HepG2 (cell line): ENCODE data around the gene KLHL17. TPM values are rescaled to one million over a fixed set of nuclear protein-coding genes. Genes with fewer than 3 reads are reported as not detected.
A peak's percentile ranks its signal among the peaks of the same experiment; 100 is the strongest.

ENCODE experiments used
- ATAC-seq: fragments of 200-7000 bp; cut with Tn5 transposase; 3 replicates; pipeline ENCODE4 v1.9.1; 2020; ENCODE audit warnings: mild to moderate bottlenecking, moderate library complexity
- BruUV-seq: library from RNA; stranded (reverse); fragments of 400-500 nt; replicated peaks from 2 replicates; lab custom pipeline; 2021; lab: Mats Ljungman, UMichigan
- CTCF ChIA-PET: fragments of 300-600 bp; formaldehyde crosslinking; extraction: SDS; loops from one replicate; lab custom pipeline; 2021; ENCODE audit warnings: low total read pairs, inconsistent platforms, low intra/inter-chr PET ratio; lab: Yijun Ruan, JAX
- POLR2A ChIA-PET: fragments of 350-600 bp; sonication (Branson Sonifier 250); formaldehyde crosslinking; loops from one replicate; lab custom pipeline; 2020; ENCODE audit warnings: antibody characterized with exemption, inconsistent platforms; lab: Yijun Ruan, JAX
- DNase-seq: peaks from one replicate; pipeline ENCODE4 v3.0.0-alpha.2; 2015; ENCODE audit warnings: low spot score
- FAIRE-seq: peaks from 3 replicates; lab custom pipeline; 2011; peaks lifted over from hg19 to GRCh38; lab: Jason Lieb, UNC
- H2AFZ ChIP-seq: one replicate; pipeline ENCODE4 v1.6.1; 2011; ENCODE audit warnings: low read length, inconsistent platforms
- H3K27ac ChIP-seq: fragments of 300-600 bp; 3 replicates; pipeline ENCODE4 v1.8.0; 2011; ENCODE audit warnings: mixed run types, mild to moderate bottlenecking, mixed read lengths, low read length, inconsistent platforms; ENCODE audit not compliant: insufficient read depth; ENCODE audit errors: extremely low read length
- H3K27me3 ChIP-seq, 2 experiments: fragments of 200-600 bp in 1 of 2; 2 replicates in 1 of 2; 3 replicates in 1 of 2; pipeline versions ENCODE4 v1.6.0 to v1.8.0; 2011; ENCODE audit warnings: low read length in 2 of 2, mild to moderate bottlenecking in 2 of 2, moderate library complexity in 2 of 2, inconsistent platforms in 1 of 2; ENCODE audit not compliant: insufficient read depth in 2 of 2, control insufficient read depth in 1 of 2
- H3K36me3 ChIP-seq, 2 experiments: fragments of 200-600 bp in 1 of 2; replicated peaks in 1 of 2; 2 replicates in 1 of 2; 3 replicates in 1 of 2; pipeline versions ENCODE4 v1.5.1 to v1.8.0; 2011; ENCODE audit warnings: low read length in 2 of 2, inconsistent platforms in 1 of 2; ENCODE audit not compliant: insufficient read depth in 2 of 2, control insufficient read depth in 1 of 2
- H3K4me1 ChIP-seq: 2 replicates; pipeline ENCODE4 v1.5.1; 2012; ENCODE audit warnings: low read length, inconsistent platforms; ENCODE audit not compliant: insufficient read depth
- H3K4me2 ChIP-seq: 2 replicates; pipeline ENCODE4 v1.6.0; 2011; ENCODE audit warnings: low read depth, low read length, inconsistent platforms
- H3K4me3 ChIP-seq, 3 experiments: fragments of 200-600 bp in 1 of 3; sonication (generic), shearing (Covaris generic) in 1 of 3; replicated peaks in 1 of 3; 2 replicates each; pipeline ENCODE4 v1.5.1; 2011 to 2016; ENCODE audit warnings: low read length in 3 of 3, inconsistent platforms in 2 of 3, low read depth in 2 of 3, mild to moderate bottlenecking in 2 of 3, control low read depth in 1 of 3, mixed read lengths in 1 of 3; ENCODE audit not compliant: insufficient read depth in 1 of 3
- H3K79me2 ChIP-seq: one replicate; pipeline ENCODE4 v1.6.1; 2011; ENCODE audit warnings: low read length, inconsistent platforms; ENCODE audit not compliant: insufficient read depth
- H3K9ac ChIP-seq: 2 replicates; pipeline ENCODE4 v1.6.0; 2011; ENCODE audit warnings: mild to moderate bottlenecking, low read depth, low read length, inconsistent platforms; ENCODE audit not compliant: insufficient read depth
- H3K9me3 ChIP-seq: 2 replicates; pipeline ENCODE4 v1.5.1; 2012; ENCODE audit warnings: mild to moderate bottlenecking, low read length
- H4K20me1 ChIP-seq: 2 replicates; pipeline ENCODE4 v1.6.0; 2011; ENCODE audit warnings: inconsistent platforms, mild to moderate bottlenecking, low read length, moderate library complexity; ENCODE audit not compliant: insufficient read depth
- EZH2 ChIP-seq: conservative IDR thresholded peaks from 2 replicates; pipeline ENCODE4 v1.6.1; 2012; ENCODE audit warnings: mild to moderate bottlenecking, low read depth, low read length, moderate library complexity
- MTF2 ChIP-seq: sonication (generic); formaldehyde crosslinking; IDR thresholded peaks from 2 replicates; pipeline ENCODE4 v1.5.0; 2020; ENCODE audit warnings: missing genetic modification reagents, borderline replicate concordance
- U2AF1 ChIP-seq: fragments of 200-400 bp; formaldehyde crosslinking; optimal IDR thresholded peaks from 2 replicates; pipeline ENCODE3; 2017; ENCODE audit warnings: mild to moderate bottlenecking, low read depth, low read length
- ZBTB1 ChIP-seq: sonication (generic); formaldehyde crosslinking; IDR thresholded peaks from 2 replicates; pipeline ENCODE4 v1.4.0; 2020; ENCODE audit warnings: missing genetic modification reagents, borderline replicate concordance
- WGBS: methylation state at CpG from one replicate; pipeline ENCODE4 v1.1.6; 2017; ENCODE audit warnings: low lambda C conversion rate; 5-methylcytosine and 5-hydroxymethylcytosine counted together
- in situ Hi-C: cut with HindIII; loops from 2 replicates; pipeline ENCODE4 v1.10.0; 2017; ENCODE audit warnings: low pct_unique_long_range_greater_than_20kb; ENCODE audit not compliant: extremely low pct_ligation_motif_present
- intact Hi-C: fragments of 100-400 bp; cut with micrococcal nuclease; formaldehyde crosslinking; loops from one replicate; pipeline ENCODE4 v1.10.0; 2022; ENCODE audit not compliant: unreplicated experiment
- polyA plus RNA-seq, 8 experiments: library from polyadenylated mRNA; depleted of rRNA in 3 of 8; stranded (reverse) in 7 of 8; unstranded in 1 of 8; fragments of >200 nt; fragmentation: Illumina TruSeq in 4 of 8; extraction: Trizol in 4 of 8; gene quantifications; 2 replicates each; pipeline versions ENCODE4 v1.2.1 to v1.2.3, GENCODE V29; 2011 to 2016; ENCODE audit warnings: low read depth in 4 of 8, missing spikeins in 1 of 8, mixed read lengths in 1 of 8; ENCODE audit not compliant: insufficient read depth in 1 of 8
- total RNA-seq, 5 experiments: library from RNA; depleted of rRNA; stranded (reverse); fragments of >200 nt; fragmentation: Illumina TruSeq; extraction: Trizol; gene quantifications; 2 replicates each; pipeline ENCODE4 v1.2.3, GENCODE V29; 2016; ENCODE audit warnings: low read depth in 1 of 5
- TF ChIP-seq, protein P1 (sequence below), 2 experiments: sonication (generic) in 1 of 2; formaldehyde crosslinking in 1 of 2; IDR thresholded peaks; 2 replicates each; pipeline versions ENCODE4 v1.4.0 to v1.6.1; 2018 to 2020; ENCODE audit warnings: missing genetic modification reagents in 2 of 2, borderline replicate concordance in 1 of 2, low read depth in 1 of 2, mild to moderate bottlenecking in 1 of 2, missing biosample characterization in 1 of 2

Gene KLHL17
- total and polyA plus RNA-seq, 2 of the 13 experiments (the other 11 are each of a cell fraction or from before 2014, with no cell fraction given), result 9.3 to 24.7 TPM

DNA sequence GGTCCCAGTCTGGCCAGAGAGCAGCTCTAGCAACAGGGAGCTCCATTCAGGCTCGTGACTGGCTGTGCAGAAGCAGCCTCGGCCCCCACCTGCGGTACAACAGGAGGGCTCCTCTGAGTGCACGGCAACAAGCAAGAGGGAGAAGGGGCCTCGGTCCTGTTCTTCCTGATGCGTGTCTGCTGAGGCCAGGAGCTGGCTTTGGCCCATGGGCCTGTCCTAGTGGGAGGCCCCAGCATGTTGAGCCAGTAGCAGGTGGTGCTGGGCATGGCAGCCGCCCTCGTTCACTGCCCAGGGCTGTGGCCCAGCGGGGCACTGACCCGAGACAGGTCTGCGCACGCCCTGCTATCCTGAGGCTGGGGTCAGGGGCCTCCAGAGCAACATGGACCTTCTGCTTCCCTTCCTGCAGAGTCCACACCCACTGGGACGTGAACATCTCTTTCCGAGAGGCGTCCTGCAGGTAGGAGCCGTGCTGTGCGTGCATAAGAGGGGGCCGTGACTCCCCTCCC is 29.7 kb upstream of the KLHL17 start:
- no TSS peak for BruUV-seq
- no peak overlapping the region for H3K4me2 ChIP-seq
- intact Hi-C loops (no loop called here), in situ Hi-C loops (no loop called here)
- H3K9ac ChIP-seq, result no peak overlapping the region
- H2AFZ ChIP-seq, result no peak overlapping the region
- CTCF ChIA-PET, result no interaction called here
- no peaks in the 10 kb centered on the region for H3K36me3 ChIP-seq
- 0 out of 2 replicates have a peak, but pooled peaks cover 3% of the 10 kb centered on the region for H4K20me1 ChIP-seq
- no peaks in the 10 kb centered on the region for H3K9me3 ChIP-seq
- FAIRE-seq, result no peak
- H3K27me3 ChIP-seq, result peaks cover 41 to 88% of the 10 kb centered on the region in 2 experiments
- POLR2A ChIA-PET, result no interaction called here
- no peak for DNase-seq
- H3K79me2 ChIP-seq, result no peaks in the 10 kb centered on the region
- no peak for ATAC-seq
- no peak overlapping the region for H3K27ac ChIP-seq
- no peak overlapping the region for H3K4me3 ChIP-seq
- no CpG with 5 or more reads among the region's 18 CpGs for WGBS
- no peaks in the 10 kb centered on the region for H3K4me1 ChIP-seq
- no peak for TF ChIP-seq ZBTB1
- peak; percentile 58; the same call in 1 of the 2 replicates for TF ChIP-seq MTF2 (CRISPR knock-in tag)
- TF ChIP-seq U2AF1, result no peak
- TF ChIP-seq EZH2, result 0 out of 2 replicates have a peak, but pooled peaks have one; percentile 45
- TF ChIP-seq, protein P1, sequence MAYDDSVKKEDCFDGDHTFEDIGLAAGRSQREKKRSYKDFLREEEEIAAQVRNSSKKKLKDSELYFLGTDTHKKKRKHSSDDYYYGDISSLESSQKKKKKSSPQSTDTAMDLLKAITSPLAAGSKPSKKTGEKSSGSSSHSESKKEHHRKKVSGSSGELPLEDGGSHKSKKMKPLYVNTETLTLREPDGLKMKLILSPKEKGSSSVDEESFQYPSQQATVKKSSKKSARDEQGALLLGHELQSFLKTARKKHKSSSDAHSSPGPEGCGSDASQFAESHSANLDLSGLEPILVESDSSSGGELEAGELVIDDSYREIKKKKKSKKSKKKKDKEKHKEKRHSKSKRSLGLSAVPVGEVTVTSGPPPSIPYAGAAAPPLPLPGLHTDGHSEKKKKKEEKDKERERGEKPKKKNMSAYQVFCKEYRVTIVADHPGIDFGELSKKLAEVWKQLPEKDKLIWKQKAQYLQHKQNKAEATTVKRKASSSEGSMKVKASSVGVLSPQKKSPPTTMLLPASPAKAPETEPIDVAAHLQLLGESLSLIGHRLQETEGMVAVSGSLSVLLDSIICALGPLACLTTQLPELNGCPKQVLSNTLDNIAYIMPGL (CRISPR knock-in tag; IDR thresholded peaks at IDR 0.05; ENCODE audit: borderline replicate concordance in 1 of 2, low read depth in 1 of 2), result no peak
